H1 (cell line): ENCODE data around the gene R3HCC1L. TPM values are rescaled to one million over a fixed set of nuclear protein-coding genes. Genes with fewer than 3 reads are reported as not detected.

Experiments
- CTCF ChIA-PET: fragments of 300-600 bp; sonication (Branson Sonifier 250); formaldehyde crosslinking; loops from one replicate; lab custom pipeline; 2021; ENCODE audit not compliant: partially characterized antibody; lab: Charles Lee
- POLR2A ChIA-PET: fragments of 300-600 bp; sonication (Branson Sonifier 250); formaldehyde crosslinking; loops from one replicate; lab custom pipeline; 2021; ENCODE audit warnings: inconsistent platforms; ENCODE audit not compliant: partially characterized antibody; lab: Charles Lee
- DNase-seq, 2 experiments: peaks; one replicate each; pipeline versions ENCODE4 v3.0.0 to v3.0.0-alpha.2; 2010 to 2022; ENCODE audit warnings: low spot score in 2 of 2, low read depth in 1 of 2, mixed read lengths in 1 of 2
- FAIRE-seq: peaks from 2 replicates; lab custom pipeline; 2011; peaks lifted over from hg19 to GRCh38; lab: Jason Lieb, UNC
- H2AFZ ChIP-seq: 2 replicates; pipeline ENCODE4 v1.8.1; 2012; ENCODE audit warnings: low read length, inconsistent platforms
- H2AK5ac ChIP-seq: 2 replicates; pipeline ENCODE4 v1.6.1; 2013; ENCODE audit warnings: low read depth, low read length
- H2BK120ac ChIP-seq: replicated peaks from 2 replicates; pipeline ENCODE3; 2013; ENCODE audit warnings: low read depth, low read length, inconsistent platforms
- H2BK12ac ChIP-seq: 2 replicates; pipeline ENCODE4 v1.6.1; 2013; ENCODE audit warnings: low read depth, low read length
- H2BK15ac ChIP-seq: 2 replicates; pipeline ENCODE4 v1.6.1; 2013; ENCODE audit warnings: low read length
- H2BK20ac ChIP-seq: 2 replicates; pipeline ENCODE4 v1.6.1; 2013; ENCODE audit warnings: low read length
- H2BK5ac ChIP-seq: 2 replicates; pipeline ENCODE4 v1.6.1; 2013; ENCODE audit warnings: low read depth, low read length
- H3K14ac ChIP-seq: 2 replicates; pipeline ENCODE4 v1.6.1; 2013; ENCODE audit warnings: inconsistent platforms; ENCODE audit not compliant: insufficient read length
- H3K18ac ChIP-seq: 2 replicates; pipeline ENCODE4 v1.6.1; 2013; ENCODE audit warnings: low read length; ENCODE audit errors: extremely low read depth
- H3K23ac ChIP-seq: 2 replicates; pipeline ENCODE4 v1.6.1; 2013; ENCODE audit warnings: inconsistent platforms; ENCODE audit not compliant: insufficient read length
- H3K23me2 ChIP-seq: 2 replicates; pipeline ENCODE4 v1.6.1; 2013; ENCODE audit warnings: low read depth, low read length
- H3K27ac ChIP-seq: 2 replicates; pipeline ENCODE4 v1.6.1; 2011; ENCODE audit warnings: low read depth, low read length, inconsistent platforms
- H3K27me3 ChIP-seq, 4 experiments: replicated peaks in 1 of 4; 1 replicate in 1 of 4; 2 replicates in 3 of 4; pipeline versions ENCODE4 v1.6.1 to v1.8.1; 2011 to 2013; ENCODE audit warnings: low read length in 3 of 4, mild to moderate bottlenecking in 3 of 4, inconsistent platforms in 2 of 4, mixed read lengths in 2 of 4, moderate library complexity in 1 of 4; ENCODE audit not compliant: control insufficient read depth in 3 of 4, insufficient read depth in 3 of 4; ENCODE audit errors: extremely low read depth in 1 of 4
- H3K36me3 ChIP-seq, 4 experiments: 2 replicates each; pipeline versions ENCODE4 v1.6.1 to v1.8.1; 2011 to 2013; ENCODE audit warnings: mild to moderate bottlenecking in 4 of 4, low read length in 3 of 4, moderate library complexity in 2 of 4, control low read depth in 1 of 4, inconsistent platforms in 1 of 4; ENCODE audit not compliant: insufficient read depth in 4 of 4, control insufficient read depth in 2 of 4
- H3K4ac ChIP-seq: replicated peaks from 2 replicates; pipeline ENCODE3; 2013; ENCODE audit warnings: low read length, low read depth, mixed read lengths, inconsistent platforms; ENCODE audit not compliant: insufficient read length
- H3K4me1 ChIP-seq, 4 experiments: replicated peaks in 1 of 4; 1 replicate in 1 of 4; 2 replicates in 3 of 4; pipeline versions ENCODE4 v1.6.1 to v1.8.1; 2011 to 2013; ENCODE audit warnings: low read length in 3 of 4, inconsistent platforms in 2 of 4, mixed read lengths in 1 of 4; ENCODE audit not compliant: insufficient read depth in 4 of 4, control insufficient read depth in 3 of 4
- H3K4me2 ChIP-seq, 2 experiments: 2 replicates each; pipeline versions ENCODE4 v1.6.1 to v1.8.1; 2011 to 2013; ENCODE audit warnings: low read depth in 2 of 2, low read length in 2 of 2, control low read depth in 1 of 2, inconsistent platforms in 1 of 2, mild to moderate bottlenecking in 1 of 2; ENCODE audit not compliant: insufficient read depth in 1 of 2
- H3K4me3 ChIP-seq, 4 experiments: fragments of 200-600, 300-600 bp in 1 of 4; sonication (generic), shearing (Covaris generic), sonication (Bioruptor Twin) in 1 of 4; 2 replicates each; pipeline versions ENCODE4 v1.5.1 to v1.8.1; 2011 to 2016; ENCODE audit warnings: low read length in 4 of 4, low read depth in 3 of 4, control low read depth in 2 of 4, inconsistent platforms in 2 of 4, mild to moderate bottlenecking in 2 of 4, mixed read lengths in 1 of 4, moderate library complexity in 1 of 4; ENCODE audit not compliant: insufficient read depth in 2 of 4; ENCODE audit errors: extremely low read depth in 1 of 4
- H3K56ac ChIP-seq: replicated peaks from 2 replicates; pipeline ENCODE3; 2013; ENCODE audit warnings: low read depth, mild to moderate bottlenecking, mixed read lengths, low read length, inconsistent platforms; ENCODE audit not compliant: insufficient read length
- H3K79me1 ChIP-seq: 2 replicates; pipeline ENCODE4 v1.6.1; 2013; ENCODE audit warnings: low read depth, low read length, control low read depth
- H3K79me2 ChIP-seq, 2 experiments: 2 replicates each; pipeline versions ENCODE4 v1.6.1 to v1.8.1; 2012 to 2013; ENCODE audit warnings: low read length in 2 of 2, mild to moderate bottlenecking in 2 of 2, inconsistent platforms in 1 of 2; ENCODE audit not compliant: insufficient read depth in 2 of 2, control insufficient read depth in 1 of 2
- H3K9ac ChIP-seq, 4 experiments: replicated peaks in 1 of 4; 1 replicate in 1 of 4; 2 replicates in 3 of 4; pipeline versions ENCODE4 v1.6.1 to v1.8.1; 2011 to 2013; ENCODE audit warnings: low read depth in 3 of 4, low read length in 3 of 4, control low read depth in 2 of 4, mild to moderate bottlenecking in 2 of 4, moderate library complexity in 2 of 4, inconsistent platforms in 1 of 4; ENCODE audit errors: extremely low read depth in 1 of 4
- H3K9me3 ChIP-seq, 2 experiments: 2 replicates each; pipeline versions ENCODE4 v1.6.1 to v1.8.1; 2012 to 2013; ENCODE audit warnings: mild to moderate bottlenecking in 2 of 2, moderate library complexity in 2 of 2, control low read depth in 1 of 2, inconsistent platforms in 1 of 2, low read depth in 1 of 2, low read length in 1 of 2, mixed read lengths in 1 of 2; ENCODE audit not compliant: insufficient read depth in 2 of 2
- H4K20me1 ChIP-seq, 2 experiments: replicated peaks in 1 of 2; 2 replicates each; pipeline versions ENCODE3 to v1.8.1; 2011 to 2013; ENCODE audit warnings: inconsistent platforms in 2 of 2, low read length in 2 of 2, mild to moderate bottlenecking in 1 of 2; ENCODE audit not compliant: insufficient read depth in 2 of 2, control insufficient read depth in 1 of 2
- H4K5ac ChIP-seq: 2 replicates; pipeline ENCODE4 v1.6.1; 2013; ENCODE audit warnings: low read length, low read depth, mixed read lengths, inconsistent platforms; ENCODE audit not compliant: insufficient read length
- H4K8ac ChIP-seq: 2 replicates; pipeline ENCODE4 v1.8.0; 2013; ENCODE audit warnings: mild to moderate bottlenecking, moderate library complexity, low read length, inconsistent platforms; ENCODE audit not compliant: insufficient read depth; ENCODE audit errors: extremely low read depth
- H4K91ac ChIP-seq: replicated peaks from 2 replicates; pipeline ENCODE3; 2013; ENCODE audit warnings: low read length, mixed read lengths, inconsistent platforms; ENCODE audit not compliant: insufficient read length
- CBX8 ChIP-seq: fragments of 300-800, 300-1000 bp; sonication (generic); IDR thresholded peaks from 2 replicates; pipeline ENCODE4 v1.7.1; 2016; ENCODE audit warnings: low read depth, low read length, borderline replicate concordance
- JUND ChIP-seq: IDR thresholded peaks from 2 replicates; pipeline ENCODE4 v1.6.1; 2011; ENCODE audit warnings: mild to moderate bottlenecking, improper control_type of control experiment, low read length
- SIN3A ChIP-seq, 2 experiments: IDR thresholded peaks in 1 of 2; conservative IDR thresholded peaks in 1 of 2; 2 replicates each; pipeline ENCODE4 v1.6.1; 2011 to 2012; ENCODE audit warnings: low read length in 2 of 2, improper control_type of control experiment in 1 of 2, low read depth in 1 of 2, mild to moderate bottlenecking in 1 of 2
- SUZ12 ChIP-seq: fragments of 200-600 bp; sonication (generic); IDR thresholded peaks from 2 replicates; pipeline ENCODE4 v1.6.1; 2012; ENCODE audit warnings: mild to moderate bottlenecking, inconsistent platforms, low read length, moderate library complexity, mixed read lengths
- WGBS, 2 experiments: shearing (Covaris generic) in 1 of 2; methylation state at CpG; one replicate each; pipeline versions ENCODE4 v1.1.6 to v1.1.7; 2013 to 2015; ENCODE audit warnings: low lambda C conversion rate in 2 of 2, mixed read lengths in 2 of 2, inconsistent platforms in 1 of 2, low coverage in 1 of 2, missing lambda C conversion rate in 1 of 2; ENCODE audit not compliant: insufficient replicate concordance in 2 of 2, insufficient coverage in 1 of 2, insufficient read length in 1 of 2; ENCODE audit errors: extremely low coverage in 1 of 2, missing lambda C conversion rate in 1 of 2; 5-methylcytosine and 5-hydroxymethylcytosine counted together
- polyA plus RNA-seq, 7 experiments: library from polyadenylated mRNA; depleted of rRNA in 3 of 7; stranded (reverse) in 5 of 7; unstranded in 2 of 7; fragments of >200 nt in 5 of 7; fragments of 200-250 nt in 2 of 7; gene quantifications; 1 replicate in 5 of 7; 2 replicates in 1 of 7; 4 replicates in 1 of 7; pipeline versions ENCODE4 v1.2.1 to v1.2.3, GENCODE V29; 2011 to 2013; ENCODE audit warnings: missing spikeins in 2 of 7, mixed read lengths in 2 of 7
- total RNA-seq: library from RNA; stranded (reverse); fragmentation: NEBNext Ultra II Directional; extraction: Animal tissue kit (Norgen Biotek cat#: 25700); gene quantifications from 2 replicates; pipeline ENCODE4 v1.2.1, GENCODE V29; 2021

The R3HCC1L gene
- total and polyA plus RNA-seq, 2 of the 8 experiments (the other 6 are each of a cell fraction or from before 2014, with no cell fraction given) = 6.9 to 13.9 TPM

GRCh38 chr10:98101366-98101765 is 33.1 kb upstream of the R3HCC1L start:
- WGBS, 2 experiments = 86% methylated on average over 2 of the region's 2 CpGs; no CpG with 5 or more reads in 1 of the 2 experiments
- POLR2A ChIA-PET = no interaction called here
- CTCF ChIA-PET = interaction anchor here (1.1 to 1.2 kb wide), 2 partner anchors 29 to 191 kb away, joined by 3 to 4 read pairs; no protein-coding TSS in a partner anchor

More at GRCh38 chr10:98101366-98101765, 33.1 kb upstream of the R3HCC1L start:
- TF ChIP-seq JUND (peak; percentile 60), SIN3A (conservative IDR thresholded peaks at IDR 0.05 in 1 of 2, IDR thresholded peaks at IDR 0.05 in 1 of 2; ENCODE audit: low read depth in 1 of 2, low read length in 2 of 2) (no peak), SUZ12 (no peak), CBX8 (no peak)
- no peaks in the 10 kb centered on the region for H4K20me1 ChIP-seq
- H3K14ac ChIP-seq = no peak overlapping the region
- H3K79me2 ChIP-seq = no peaks in the 10 kb centered on the region
- no peak overlapping the region for H2BK120ac ChIP-seq
- H2BK15ac ChIP-seq = no peak overlapping the region
- no peak overlapping the region for H2AFZ ChIP-seq
- no peaks in the 10 kb centered on the region for H3K9me3 ChIP-seq
- H3K18ac ChIP-seq = no peak overlapping the region
- H3K56ac ChIP-seq = no peak overlapping the region
- no peak overlapping the region for H3K23ac ChIP-seq
- no peak overlapping the region for H3K9ac ChIP-seq
- H3K4me1 ChIP-seq = peaks cover 0 to 2% (median 1%) of the 10 kb centered on the region in 4 experiments; a peak in 1 of 7 replicates
- H2BK5ac ChIP-seq = no peak overlapping the region
- H3K4me2 ChIP-seq = no peak overlapping the region
- H3K4me3 ChIP-seq = no peak overlapping the region
- no peak overlapping the region for H2BK12ac ChIP-seq
- no peak overlapping the region for H3K4ac ChIP-seq
- no peaks in the 10 kb centered on the region; the same call in 1 of the 2 replicates for H3K23me2 ChIP-seq
- no peak overlapping the region for H4K8ac ChIP-seq
- no peak for DNase-seq
- no peak overlapping the region for H4K5ac ChIP-seq
- H3K27ac ChIP-seq = no peak overlapping the region
- no peak overlapping the region for H4K91ac ChIP-seq
- H3K79me1 ChIP-seq = no peaks in the 10 kb centered on the region
- H3K36me3 ChIP-seq = no peaks in the 10 kb centered on the region
- H2BK20ac ChIP-seq = no peak overlapping the region
- H2AK5ac ChIP-seq = no peak overlapping the region
- no peak for FAIRE-seq
- H3K27me3 ChIP-seq = no peaks in the 10 kb centered on the region; a peak in 1 of 7 replicates
